ENCODE measurements around the gene OR2M5.

Gene OR2M5

GRCh38 chr1:248189026-248189425 lies 44.1 kb downstream of the OR2M5 start:
- Histone ChIP-seq H3K36me3 (ENCODE audit: control insufficient read depth, insufficient read depth, low read length) (no peaks in the 10 kb centered on the region), H3K27me3 (replicated peaks; ENCODE audit: control insufficient read depth, insufficient read depth, low read length) (no peaks in the 10 kb centered on the region), H3K4me3 (replicated peaks; ENCODE audit: low read depth, low read length) (no peak overlapping the region)
- no peak for DNase-seq (ENCODE audit: extremely low read depth, insufficient read length)
- TF ChIP-seq CTCF (IDR thresholded peaks at IDR 0.05; ENCODE audit: insufficient read depth, low read length, poor library complexity, severe bottlenecking), result no peak

DNA sequence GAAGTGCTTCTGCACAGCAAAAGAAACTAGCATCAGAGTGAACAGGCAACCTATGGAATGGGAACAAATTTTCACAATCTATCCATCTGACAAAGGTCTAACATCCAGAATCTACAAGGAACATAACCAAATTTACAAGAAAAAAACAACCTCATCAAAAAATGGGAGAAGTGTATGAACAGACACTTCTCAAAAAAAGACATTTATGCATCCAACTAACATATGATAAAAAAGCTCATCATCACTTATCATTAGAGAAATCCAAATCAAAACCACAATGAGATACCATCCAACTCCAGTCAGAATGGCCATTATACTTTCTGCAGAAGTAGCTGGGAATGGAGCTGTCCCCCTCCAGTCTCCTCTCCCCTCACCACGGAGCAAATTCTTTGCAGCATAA lies 49.2 kb downstream of the OR2M5 start:
- no peak for DNase-seq (ENCODE audit: extremely low read depth, insufficient read length)
- Histone ChIP-seq H3K27me3 (replicated peaks; ENCODE audit: control insufficient read depth, insufficient read depth, low read length) (no peaks in the 10 kb centered on the region), H3K36me3 (ENCODE audit: control insufficient read depth, insufficient read depth, low read length) (no peaks in the 10 kb centered on the region), H3K4me3 (replicated peaks; ENCODE audit: low read depth, low read length) (no peak overlapping the region)
- TF ChIP-seq CTCF (IDR thresholded peaks at IDR 0.05; ENCODE audit: insufficient read depth, low read length, poor library complexity, severe bottlenecking), result no peak

Measured in GM06990 (cell line).